ENCODE data around the gene IGFBP2.

- TF ChIP-seq POLR2A (IDR thresholded peaks at IDR 0.05; ENCODE audit: low read length) (no peak), GATA1 (IDR thresholded peaks at IDR 0.05; ENCODE audit: low read depth, low read length) (no peak)
Observed at GRCh38 chr2:216698293-216698692, 65.1 kb downstream of the IGFBP2 start.
